Endothelial cell (in vitro differentiated cells): ENCODE measurements around the gene IGFBP2. TPM values are rescaled to one million over a fixed set of nuclear protein-coding genes. Genes with fewer than 3 reads are reported as not detected.

Experiments used
- DNase-seq: peaks from one replicate; pipeline ENCODE4 v3.0.0; 2021; ENCODE audit warnings: low spot score
- H3K27ac Mint-ChIP-seq: one replicate; pipeline ENCODE4 v1.8.0; 2021; ENCODE audit warnings: mixed read lengths, inconsistent platforms; ENCODE audit not compliant: unreplicated experiment
- H3K27me3 Mint-ChIP-seq: one replicate; pipeline ENCODE4 v1.8.0; 2021; ENCODE audit warnings: mild to moderate bottlenecking, moderate library complexity, mixed read lengths, inconsistent platforms; ENCODE audit not compliant: unreplicated experiment
- H3K36me3 Mint-ChIP-seq: one replicate; pipeline ENCODE4 v1.8.0; 2021; ENCODE audit warnings: mild to moderate bottlenecking, low read depth, mixed read lengths, inconsistent platforms; ENCODE audit not compliant: unreplicated experiment
- H3K4me1 Mint-ChIP-seq: one replicate; pipeline ENCODE4 v1.8.0; 2021; ENCODE audit warnings: mild to moderate bottlenecking, mixed read lengths, inconsistent platforms; ENCODE audit not compliant: unreplicated experiment
- H3K4me3 Mint-ChIP-seq: one replicate; pipeline ENCODE4 v1.8.0; 2021; ENCODE audit warnings: mild to moderate bottlenecking, mixed read lengths, inconsistent platforms; ENCODE audit not compliant: unreplicated experiment
- H3K9me3 Mint-ChIP-seq: one replicate; pipeline ENCODE4 v1.8.0; 2021; ENCODE audit warnings: mixed read lengths, inconsistent platforms; ENCODE audit not compliant: unreplicated experiment
- total RNA-seq: library from RNA; stranded (reverse); fragmentation: NEBNext Ultra II Directional; extraction: Animal tissue kit (Norgen Biotek cat#: 25700); gene quantifications from one replicate; pipeline ENCODE4 v1.2.1, GENCODE V29; 2021; ENCODE audit not compliant: unreplicated experiment
- TF ChIP-seq, protein P1 (sequence below): fragments of 200-600 bp; sonication (generic); IDR thresholded peaks from one replicate; pipeline ENCODE4 v1.5.0; 2021; ENCODE audit warnings: antibody characterized with exemption; ENCODE audit not compliant: unreplicated experiment

The IGFBP2 gene
- total RNA-seq, 1 donor from 2014 or later = 1,170 TPM

DNA sequence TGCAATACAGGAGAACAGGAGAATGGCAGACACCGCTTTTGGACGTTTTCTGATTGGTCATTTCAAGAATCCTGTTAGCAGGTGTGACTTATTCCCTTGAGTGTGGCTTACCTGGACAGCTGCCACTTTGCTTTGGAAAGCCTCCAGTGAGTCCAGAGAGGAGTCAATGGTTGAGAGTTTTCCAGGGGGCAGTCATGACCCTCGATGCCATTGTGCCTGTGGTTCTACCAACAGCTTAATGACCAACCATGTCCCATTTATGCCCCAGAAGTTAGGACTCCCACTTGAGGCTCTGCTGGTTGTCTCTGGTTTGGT is 12.4 kb downstream of the IGFBP2 start:
- Mint-ChIP-seq H3K27ac (peak overlapping the region; percentile 24), H3K36me3 (peaks cover 58% of the 10 kb centered on the region), H3K4me1 (peaks cover 74% of the 10 kb centered on the region), H3K9me3 (no peaks in the 10 kb centered on the region), H3K27me3 (peaks cover 14% of the 10 kb centered on the region), H3K4me3 (no peak overlapping the region)
- TF ChIP-seq, protein P1, sequence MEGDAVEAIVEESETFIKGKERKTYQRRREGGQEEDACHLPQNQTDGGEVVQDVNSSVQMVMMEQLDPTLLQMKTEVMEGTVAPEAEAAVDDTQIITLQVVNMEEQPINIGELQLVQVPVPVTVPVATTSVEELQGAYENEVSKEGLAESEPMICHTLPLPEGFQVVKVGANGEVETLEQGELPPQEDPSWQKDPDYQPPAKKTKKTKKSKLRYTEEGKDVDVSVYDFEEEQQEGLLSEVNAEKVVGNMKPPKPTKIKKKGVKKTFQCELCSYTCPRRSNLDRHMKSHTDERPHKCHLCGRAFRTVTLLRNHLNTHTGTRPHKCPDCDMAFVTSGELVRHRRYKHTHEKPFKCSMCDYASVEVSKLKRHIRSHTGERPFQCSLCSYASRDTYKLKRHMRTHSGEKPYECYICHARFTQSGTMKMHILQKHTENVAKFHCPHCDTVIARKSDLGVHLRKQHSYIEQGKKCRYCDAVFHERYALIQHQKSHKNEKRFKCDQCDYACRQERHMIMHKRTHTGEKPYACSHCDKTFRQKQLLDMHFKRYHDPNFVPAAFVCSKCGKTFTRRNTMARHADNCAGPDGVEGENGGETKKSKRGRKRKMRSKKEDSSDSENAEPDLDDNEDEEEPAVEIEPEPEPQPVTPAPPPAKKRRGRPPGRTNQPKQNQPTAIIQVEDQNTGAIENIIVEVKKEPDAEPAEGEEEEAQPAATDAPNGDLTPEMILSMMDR = no peak
- DNase-seq = no peak

DNA sequence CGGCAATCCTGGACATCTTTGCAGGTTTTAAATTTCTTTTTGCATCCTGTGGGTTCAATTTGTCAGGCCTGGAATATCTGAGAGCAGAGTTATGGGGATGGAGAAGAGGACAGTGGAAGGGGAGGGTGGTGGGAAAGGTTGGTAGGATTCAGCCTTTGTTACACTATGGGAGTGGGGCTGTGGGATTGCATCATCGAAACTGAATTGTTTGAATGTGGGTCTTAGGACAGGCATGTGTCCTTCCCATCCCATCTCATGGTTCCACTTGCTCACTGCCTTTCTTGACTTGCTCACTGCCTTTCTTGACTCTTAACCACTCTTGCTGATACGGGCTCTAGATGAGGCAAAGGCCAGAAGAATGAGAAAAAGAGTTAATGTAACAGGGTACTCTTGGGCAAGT is 12.9 kb downstream of the IGFBP2 start:
- Mint-ChIP-seq H3K9me3 (no peaks in the 10 kb centered on the region), H3K4me3 (no peak overlapping the region), H3K4me1 (peaks cover 77% of the 10 kb centered on the region), H3K36me3 (peaks cover 56% of the 10 kb centered on the region), H3K27me3 (peaks cover 14% of the 10 kb centered on the region), H3K27ac (peak overlapping the region; percentile 93)
- TF ChIP-seq, protein P1 = no peak
- no peak for DNase-seq

DNA sequence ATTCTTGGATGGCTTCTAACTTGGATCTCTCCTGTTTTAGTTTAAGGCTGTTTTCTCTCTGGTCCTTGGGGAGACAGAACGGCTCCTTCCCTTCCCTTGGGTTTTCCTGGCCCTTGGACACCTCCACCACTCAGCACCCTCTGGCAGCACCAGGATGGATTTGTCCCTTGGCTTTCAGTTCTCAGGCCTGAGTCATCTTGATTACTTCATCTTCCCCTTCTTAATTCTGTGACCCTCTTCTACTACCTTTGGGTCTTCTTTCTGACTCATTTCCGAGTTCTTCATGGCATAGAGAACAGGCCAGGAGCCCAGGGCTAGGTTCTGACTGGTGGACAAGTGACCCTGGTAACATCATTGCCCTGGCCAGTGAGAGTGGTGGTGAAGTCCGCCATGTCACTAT is 14.9 kb downstream of the IGFBP2 start:
- H3K4me1 Mint-ChIP-seq = peaks cover 87% of the 10 kb centered on the region
- H3K27me3 Mint-ChIP-seq = peaks cover 18% of the 10 kb centered on the region
- peaks cover 52% of the 10 kb centered on the region for H3K36me3 Mint-ChIP-seq
- no peaks in the 10 kb centered on the region for H3K9me3 Mint-ChIP-seq
- H3K27ac Mint-ChIP-seq = peak overlapping the region; percentile 85
- peak overlapping the region; percentile 68 for H3K4me3 Mint-ChIP-seq
- no peak for DNase-seq
- TF ChIP-seq, protein P1 = no peak

DNA sequence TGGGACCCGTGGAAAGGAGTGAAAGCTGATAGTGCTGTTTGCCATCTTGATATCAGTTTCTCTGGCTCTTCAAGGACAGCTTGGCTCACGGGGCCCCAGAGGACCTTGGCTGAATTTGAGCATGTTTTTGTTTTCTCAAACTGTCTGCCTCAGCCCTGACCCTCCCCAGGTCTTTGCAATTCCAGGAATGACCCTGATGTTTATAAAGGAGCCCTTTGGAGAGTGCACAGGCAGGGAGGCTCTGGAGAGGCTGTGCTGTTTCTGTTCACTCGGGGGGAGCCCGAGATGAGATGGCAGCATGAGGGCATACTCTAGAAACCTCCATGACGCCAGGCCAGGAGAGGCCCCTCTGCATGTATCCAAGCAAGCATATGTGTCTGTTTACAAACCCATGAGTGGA is 16.4 kb downstream of the IGFBP2 start:
- TF ChIP-seq, protein P1 = no peak
- no peak for DNase-seq
- Mint-ChIP-seq H3K4me1 (peaks cover 87% of the 10 kb centered on the region), H3K4me3 (no peak overlapping the region), H3K9me3 (no peaks in the 10 kb centered on the region), H3K27ac (peak overlapping the region; percentile 93), H3K27me3 (peaks cover 12% of the 10 kb centered on the region), H3K36me3 (peaks cover 44% of the 10 kb centered on the region)

DNA sequence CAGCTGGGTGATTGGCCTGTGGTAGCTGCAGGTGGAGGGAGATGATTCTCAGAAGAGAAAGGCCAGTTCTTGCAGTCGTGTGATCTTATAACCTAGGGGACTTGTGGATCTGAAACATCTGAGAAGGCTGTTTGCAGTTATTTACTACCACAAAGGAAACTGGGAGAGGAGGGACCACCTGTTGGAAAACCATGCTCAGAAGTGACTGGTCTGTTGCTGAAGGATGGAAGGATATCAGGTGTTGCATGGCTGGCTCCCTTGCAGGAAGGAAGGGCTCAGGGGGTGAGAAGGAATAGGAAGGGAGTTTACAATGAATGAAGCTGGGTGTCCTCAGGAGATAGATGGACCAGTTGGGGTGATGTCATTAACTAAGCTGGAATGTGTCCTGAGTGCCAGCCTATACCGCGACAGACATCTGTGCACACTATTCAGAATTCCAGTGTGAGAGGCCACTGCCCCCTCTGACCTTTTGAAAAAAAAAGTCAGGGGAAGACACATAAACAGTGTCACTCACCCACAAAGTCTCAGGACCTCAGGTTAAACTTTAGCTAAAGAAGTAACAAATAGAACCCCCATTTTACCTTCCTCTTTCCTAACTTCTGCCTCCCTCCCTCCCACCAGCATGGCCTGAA is 17.5 kb downstream of the IGFBP2 start:
- peaks cover 37% of the 10 kb centered on the region for H3K36me3 Mint-ChIP-seq
- DNase-seq = no peak
- peaks cover 83% of the 10 kb centered on the region for H3K4me1 Mint-ChIP-seq
- TF ChIP-seq, protein P1 = no peak
- H3K9me3 Mint-ChIP-seq = no peaks in the 10 kb centered on the region
- peaks cover 11% of the 10 kb centered on the region for H3K27me3 Mint-ChIP-seq
- peak overlapping the region; percentile 48 for H3K4me3 Mint-ChIP-seq
- peak overlapping the region; percentile 93 for H3K27ac Mint-ChIP-seq
